ENCODE measurements around the gene LYPD5.
"Not testable (repeated sequence)": the region's sequence is repeated elsewhere in the genome, so short reads cannot be mapped to it uniquely, and the experiment has no call there.

The LYPD5 gene

GRCh38 chr19:43776286-43776685, 26.0 kb downstream of the LYPD5 start:
- no peak for TF ChIP-seq FOXP2 (optimal IDR thresholded peaks at IDR 0.05; ENCODE audit: control extremely low read depth, extremely low read length, insufficient read depth)
- TF ChIP-seq EZH2 (IDR thresholded peaks at IDR 0.05) = no peak
- TF ChIP-seq POLR2AphosphoS5 (IDR thresholded peaks at IDR 0.05; ENCODE audit: borderline replicate concordance, low read depth, low read length) = no peak
- Histone ChIP-seq H3K9ac (ENCODE audit: insufficient read length) (no peak overlapping the region), H3K4me3 (no peak overlapping the region), H3K9me3 (ENCODE audit: low read depth, low read length) (no peaks in the 10 kb centered on the region), H3K27ac (no peak overlapping the region), H3K36me3 (ENCODE audit: insufficient read depth, low read length) (no peaks in the 10 kb centered on the region)
- no peak for DNase-seq (ENCODE audit: low read depth, low spot score)

DNA sequence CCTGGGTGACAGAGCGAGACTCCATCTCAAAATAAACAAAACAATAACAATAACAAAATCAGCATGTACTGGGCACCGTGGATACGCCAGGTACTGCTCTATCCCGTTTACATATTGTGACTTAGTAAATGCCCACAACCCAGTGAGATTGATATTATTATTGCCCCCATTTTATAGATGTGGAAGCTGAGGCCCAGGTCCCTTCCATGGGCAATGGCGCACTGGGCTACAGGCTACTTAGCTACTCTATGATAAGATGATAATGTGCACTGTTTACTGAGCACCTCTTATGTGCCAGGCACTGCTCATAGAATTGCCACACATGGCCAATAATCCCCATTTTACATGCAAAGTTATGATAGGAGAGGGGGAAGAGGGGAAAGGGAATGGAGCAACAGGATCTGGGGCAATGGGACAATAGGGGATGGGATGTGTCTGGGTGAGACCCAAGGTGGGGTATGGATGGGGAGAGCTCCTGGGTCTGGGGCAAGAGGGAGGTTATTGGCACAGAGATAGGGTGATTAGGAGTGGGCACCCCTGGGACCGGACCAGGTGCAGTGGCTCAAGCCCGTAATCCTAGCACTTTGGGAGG, 26.9 kb downstream of the LYPD5 start:
- no peak overlapping the region for H3K27ac ChIP-seq
- H3K9ac ChIP-seq (ENCODE audit: insufficient read length) = no peak overlapping the region
- no peaks in the 10 kb centered on the region for H3K36me3 ChIP-seq (ENCODE audit: insufficient read depth, low read length)
- no peaks in the 10 kb centered on the region for H3K9me3 ChIP-seq (ENCODE audit: low read depth, low read length)
- DNase-seq (ENCODE audit: low read depth, low spot score) = no peak
- no peak overlapping the region for H3K4me3 ChIP-seq
- no peak for TF ChIP-seq FOXP2 (optimal IDR thresholded peaks at IDR 0.05; ENCODE audit: control extremely low read depth, extremely low read length, insufficient read depth)
- TF ChIP-seq POLR2AphosphoS5 (IDR thresholded peaks at IDR 0.05; ENCODE audit: borderline replicate concordance, low read depth, low read length) = no peak
- TF ChIP-seq EZH2 (IDR thresholded peaks at IDR 0.05) = no peak

DNA sequence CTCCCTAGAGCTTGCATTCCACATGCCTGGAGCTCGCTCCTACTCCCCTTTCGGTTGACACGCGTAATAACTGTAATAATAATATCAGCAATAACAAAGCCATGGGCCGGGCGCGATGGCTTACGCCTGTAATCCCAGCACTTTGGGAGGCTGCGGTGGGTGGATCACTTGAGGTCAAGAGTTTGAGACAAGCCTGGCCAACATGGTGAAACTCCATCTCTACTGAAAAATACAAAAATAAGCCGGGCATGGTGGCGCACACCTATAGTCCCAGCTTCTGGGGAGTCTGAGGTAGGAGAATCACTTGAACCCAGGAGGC, 27.3 kb downstream of the LYPD5 start:
- not testable (repeated sequence) for H3K4me3 ChIP-seq; H3K9ac ChIP-seq (ENCODE audit: insufficient read length); H3K27ac ChIP-seq; DNase-seq (ENCODE audit: low read depth, low spot score); H3K36me3 ChIP-seq (ENCODE audit: insufficient read depth, low read length); H3K9me3 ChIP-seq (ENCODE audit: low read depth, low read length)

GRCh38 chr19:43774103-43774939, 27.9 kb downstream of the LYPD5 start:
- DNase-seq (ENCODE audit: low read depth, low spot score) = no peak
- Histone ChIP-seq H3K27ac (no peak overlapping the region), H3K36me3 (ENCODE audit: insufficient read depth, low read length) (no peaks in the 10 kb centered on the region), H3K4me3 (no peak overlapping the region), H3K9me3 (ENCODE audit: low read depth, low read length) (no peaks in the 10 kb centered on the region), H3K9ac (ENCODE audit: insufficient read length) (no peak overlapping the region)
- TF ChIP-seq FOXP2 (optimal IDR thresholded peaks at IDR 0.05; ENCODE audit: control extremely low read depth, extremely low read length, insufficient read depth) (no peak), EZH2 (IDR thresholded peaks at IDR 0.05) (no peak), POLR2AphosphoS5 (IDR thresholded peaks at IDR 0.05; ENCODE audit: borderline replicate concordance, low read depth, low read length) (no peak)

DNA sequence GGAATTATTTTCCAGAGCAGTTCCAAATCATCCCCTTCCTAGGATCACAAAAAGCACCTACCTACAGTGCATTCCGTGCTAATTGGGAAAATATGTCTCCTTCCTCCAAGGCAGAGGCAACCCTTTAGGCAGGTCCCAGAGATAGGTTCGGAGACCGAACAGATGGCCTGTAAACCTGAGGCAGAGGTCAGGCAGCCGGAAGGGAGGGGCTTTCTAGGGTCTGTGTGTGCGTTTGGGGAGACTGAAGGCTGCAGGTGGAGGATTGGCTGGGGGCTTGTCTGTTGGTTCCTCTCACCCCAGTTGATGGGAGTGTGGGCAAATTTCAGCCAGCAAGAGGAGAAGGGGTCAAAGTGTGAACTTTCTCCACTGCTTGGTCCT, 28.5 kb downstream of the LYPD5 start:
- TF ChIP-seq FOXP2 (optimal IDR thresholded peaks at IDR 0.05; ENCODE audit: control extremely low read depth, extremely low read length, insufficient read depth) (no peak), EZH2 (IDR thresholded peaks at IDR 0.05) (no peak), POLR2AphosphoS5 (IDR thresholded peaks at IDR 0.05; ENCODE audit: borderline replicate concordance, low read depth, low read length) (no peak)

DNA sequence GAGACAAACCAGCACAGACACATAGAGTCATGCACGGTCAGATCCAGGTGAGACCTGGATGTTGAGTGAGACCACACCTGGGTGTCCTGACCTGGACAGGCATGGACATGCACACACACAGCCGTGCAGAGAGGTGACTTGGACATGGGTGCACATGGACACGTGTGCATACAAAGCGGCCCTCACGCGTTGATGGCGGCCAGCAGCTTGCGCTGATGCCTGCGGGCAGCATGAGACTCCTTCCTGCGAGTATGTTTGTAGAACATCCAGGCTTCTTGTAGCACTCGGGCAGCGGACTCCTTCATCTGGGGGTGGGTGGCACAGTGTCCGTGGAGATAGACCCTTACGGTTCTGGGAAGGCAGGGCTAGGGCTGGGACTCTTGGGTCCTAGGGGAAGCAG, 33.0 kb downstream of the LYPD5 start:
- Histone ChIP-seq H3K27ac (no peak overlapping the region), H3K36me3 (ENCODE audit: insufficient read depth, low read length) (no peaks in the 10 kb centered on the region), H3K9me3 (ENCODE audit: low read depth, low read length) (no peaks in the 10 kb centered on the region), H3K9ac (ENCODE audit: insufficient read length) (no peak overlapping the region), H3K4me3 (no peak overlapping the region)
- DNase-seq (ENCODE audit: low read depth, low spot score) = no peak
- TF ChIP-seq EZH2 (IDR thresholded peaks at IDR 0.05) (no peak), FOXP2 (optimal IDR thresholded peaks at IDR 0.05; ENCODE audit: control extremely low read depth, extremely low read length, insufficient read depth) (no peak), POLR2AphosphoS5 (IDR thresholded peaks at IDR 0.05; ENCODE audit: borderline replicate concordance, low read depth, low read length) (no peak)

More for the DNA sequence above, 28.5 kb downstream of the LYPD5 start:
- no peaks in the 10 kb centered on the region for H3K9me3 ChIP-seq (ENCODE audit: low read depth, low read length)
- no peaks in the 10 kb centered on the region for H3K36me3 ChIP-seq (ENCODE audit: insufficient read depth, low read length)
- H3K9ac ChIP-seq (ENCODE audit: insufficient read length) = no peak overlapping the region
- H3K27ac ChIP-seq = no peak overlapping the region
- no peak for DNase-seq (ENCODE audit: low read depth, low spot score)
- H3K4me3 ChIP-seq = no peak overlapping the region

DNA sequence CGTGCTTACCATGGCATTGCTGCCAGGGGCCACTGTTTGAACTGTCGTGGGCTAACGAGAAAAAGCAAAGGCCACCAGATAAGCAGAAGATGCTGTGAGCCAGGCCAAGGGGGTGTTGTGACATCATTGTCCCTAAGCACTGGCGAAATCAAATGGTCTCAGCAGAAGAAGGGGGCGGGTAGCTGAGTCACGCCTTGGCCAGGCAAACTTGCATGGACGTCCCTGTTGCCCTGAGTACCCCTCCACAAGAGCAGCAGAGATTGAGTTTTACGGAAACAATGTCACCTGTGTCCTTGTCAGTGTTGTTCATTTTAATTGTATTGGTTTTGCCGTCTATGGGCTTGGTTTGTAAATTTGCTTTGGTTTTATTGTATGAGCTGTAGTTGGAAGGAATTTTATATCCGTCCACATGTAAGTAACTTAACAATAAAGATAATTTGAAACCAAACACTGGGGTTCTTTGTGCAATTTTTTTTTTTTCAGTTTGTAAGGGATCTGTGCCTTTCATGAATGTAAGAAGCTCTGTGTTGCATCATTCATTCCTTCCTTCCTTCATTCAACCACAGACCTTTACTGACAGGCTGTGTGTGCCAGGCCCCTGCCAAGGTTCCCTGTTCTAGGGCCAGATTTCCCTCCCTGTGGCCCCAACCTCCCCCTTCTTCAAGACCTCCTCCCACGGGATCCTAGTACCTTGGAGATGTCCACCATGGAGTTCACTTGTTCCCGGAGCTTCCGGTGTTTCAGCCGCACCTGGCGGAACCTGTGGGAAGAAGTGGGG, 33.8 kb downstream of the LYPD5 start:
- no peaks in the 10 kb centered on the region for H3K9me3 ChIP-seq (ENCODE audit: low read depth, low read length)
- no peak for DNase-seq (ENCODE audit: low read depth, low spot score)
- H3K9ac ChIP-seq (ENCODE audit: insufficient read length) = no peak overlapping the region
- H3K27ac ChIP-seq = no peak overlapping the region
- no peak overlapping the region for H3K4me3 ChIP-seq
- TF ChIP-seq FOXP2 (optimal IDR thresholded peaks at IDR 0.05; ENCODE audit: control extremely low read depth, extremely low read length, insufficient read depth) = no peak
- TF ChIP-seq EZH2 (IDR thresholded peaks at IDR 0.05) = no peak
- TF ChIP-seq POLR2AphosphoS5 (IDR thresholded peaks at IDR 0.05; ENCODE audit: borderline replicate concordance, low read depth, low read length) = no peak
- H3K36me3 ChIP-seq (ENCODE audit: insufficient read depth, low read length) = no peaks in the 10 kb centered on the region

DNA sequence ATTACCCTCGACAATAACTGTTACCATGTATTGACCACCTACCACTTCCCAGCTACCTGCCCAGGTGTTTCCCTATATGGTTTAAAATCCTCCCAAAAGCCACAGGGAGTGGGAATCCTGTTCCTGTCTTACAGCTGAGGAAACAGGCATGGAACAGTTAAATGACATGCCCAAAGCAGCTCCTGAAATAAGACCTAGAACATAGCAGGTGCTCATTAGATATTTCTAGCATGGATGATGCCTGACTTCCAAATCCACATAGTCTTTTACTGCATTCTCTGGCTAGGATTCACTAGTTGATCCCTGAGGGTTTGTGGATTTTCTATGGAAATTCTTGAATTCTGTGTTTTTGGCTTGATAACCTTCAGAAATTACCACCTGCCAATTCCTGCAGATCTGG, 34.4 kb downstream of the LYPD5 start:
- H3K9ac ChIP-seq (ENCODE audit: insufficient read length) = no peak overlapping the region
- H3K9me3 ChIP-seq (ENCODE audit: low read depth, low read length) = no peaks in the 10 kb centered on the region
- no peak for DNase-seq (ENCODE audit: low read depth, low spot score)
- TF ChIP-seq POLR2AphosphoS5 (IDR thresholded peaks at IDR 0.05; ENCODE audit: borderline replicate concordance, low read depth, low read length) (no peak), FOXP2 (optimal IDR thresholded peaks at IDR 0.05; ENCODE audit: control extremely low read depth, extremely low read length, insufficient read depth) (no peak), EZH2 (IDR thresholded peaks at IDR 0.05) (no peak)
- no peak overlapping the region for H3K4me3 ChIP-seq
- H3K27ac ChIP-seq = no peak overlapping the region
- no peaks in the 10 kb centered on the region for H3K36me3 ChIP-seq (ENCODE audit: insufficient read depth, low read length)

Data from SK-N-MC (cell line).